AG10803 (cell line): ENCODE measurements around the gene APIP.

ENCODE experiments used
- DNase-seq: peaks from one replicate; pipeline ENCODE4 v3.0.0; 2010; ENCODE audit warnings: low read depth
- H3K4me3 ChIP-seq: 2 replicates; pipeline ENCODE4 v1.5.1; 2011; ENCODE audit warnings: mild to moderate bottlenecking, low read length, control low read depth
- CTCF ChIP-seq: conservative IDR thresholded peaks from 2 replicates; pipeline ENCODE4 v1.5.1; 2011; ENCODE audit warnings: mild to moderate bottlenecking, low read length, control low read depth, inconsistent platforms

APIP gene

GRCh38 chr11:34886609-34887008, 29.6 kb downstream of the APIP start:
- TF ChIP-seq CTCF, result no peak
- H3K4me3 ChIP-seq, result no peak overlapping the region
- DNase-seq, result no peak

- no peak for TF ChIP-seq CTCF
- H3K4me3 ChIP-seq, result no peak overlapping the region
- no peak for DNase-seq
These were observed 34.3 kb downstream of the APIP start for GRCh38 chr11:34881900-34882299.

- TF ChIP-seq CTCF, result no peak
- no peak overlapping the region for H3K4me3 ChIP-seq
- no peak for DNase-seq
These were observed 38.7 kb downstream of the APIP start for GRCh38 chr11:34877375-34877975.

- DNase-seq, result no peak
- H3K4me3 ChIP-seq, result no peak overlapping the region
- no peak for TF ChIP-seq CTCF
These were observed 42.0 kb downstream of the APIP start for GRCh38 chr11:34874202-34874601.

- TF ChIP-seq CTCF, result no peak
- H3K4me3 ChIP-seq, result no peak overlapping the region
- no peak for DNase-seq
These were observed 45.5 kb downstream of the APIP start for GRCh38 chr11:34870548-34871196.

GRCh38 chr11:34869425-34869824, 46.8 kb downstream of the APIP start:
- H3K4me3 ChIP-seq, result no peak overlapping the region
- DNase-seq, result no peak
- no peak; the same call in 1 of the 2 replicates for TF ChIP-seq CTCF

- peak; percentile 85 for DNase-seq
- no peak for TF ChIP-seq CTCF
- no peak overlapping the region for H3K4me3 ChIP-seq
These were observed 49.8 kb downstream of the APIP start for GRCh38 chr11:34866375-34866774.
